ENCODE data around the gene MYO9A. TPM values are rescaled to one million over a fixed set of nuclear protein-coding genes. Genes with fewer than 3 reads are reported as not detected.

MYO9A gene
- total RNA-seq, 5 donors from 2014 or later (not counting 1 experiment from before 2014, with no cell fraction given), result 35.8 to 39.1 (median 38.2) TPM

- WGBS (ENCODE audit: insufficient coverage), result no CpG with 5 or more reads among the region's 4 CpGs
- DNase-seq (no peak), ATAC-seq (replicated peaks in 1 of 4) (no peak)
- H3K4me1 Mint-ChIP-seq, result no peaks in the 10 kb centered on the region
- Histone ChIP-seq H3K27me3 (replicated peaks in 1 of 2; ENCODE audit: control insufficient read depth in 2 of 2, extremely low read depth in 1 of 2, insufficient read depth in 2 of 2, low read length in 1 of 2) (no peaks in the 10 kb centered on the region), H3K36me3 (ENCODE audit: control insufficient read depth in 2 of 2, extremely low read depth in 1 of 2, insufficient read depth in 1 of 2, low read length in 1 of 2) (peaks cover 0 to 10% of the 10 kb centered on the region in 2 donors), H3K27ac (ENCODE audit: low read length) (no peak overlapping the region), H3K4me1 (ENCODE audit: control insufficient read depth in 1 of 2, extremely low read depth in 1 of 2, insufficient read depth in 2 of 2, low read length in 2 of 2) (no peaks in the 10 kb centered on the region), H3K9me3 (no peaks in the 10 kb centered on the region), H3K4me3 (ENCODE audit: control insufficient read depth in 1 of 2, extremely low read depth in 1 of 2, low read length in 1 of 2) (no peak overlapping the region)
- ChIA-PET POLR2A (no interaction called here), CTCF (no interaction called here)
- no peaks in the 10 kb centered on the region for H3K27me3 Mint-ChIP-seq
- no peak overlapping the region for H3K27ac Mint-ChIP-seq
- H3K9me3 Mint-ChIP-seq, result no peaks in the 10 kb centered on the region
- peaks cover 42% of the 10 kb centered on the region for H3K36me3 Mint-ChIP-seq
- H3K4me3 Mint-ChIP-seq, result no peak overlapping the region
Observed at GRCh38 chr15:71997691-71998090, 120.3 kb downstream of the MYO9A start.

GRCh38 chr15:71975816-71976150 is 142.2 kb downstream of the MYO9A start:
- ATAC-seq (replicated peaks in 1 of 4) (no peak), DNase-seq (no peak)
- Histone ChIP-seq H3K36me3 (ENCODE audit: control insufficient read depth in 2 of 2, extremely low read depth in 1 of 2, insufficient read depth in 1 of 2, low read length in 1 of 2) (peaks cover 3 to 7% of the 10 kb centered on the region in 2 donors), H3K4me3 (ENCODE audit: control insufficient read depth in 1 of 2, extremely low read depth in 1 of 2, low read length in 1 of 2) (no peak overlapping the region), H3K9me3 (no peaks in the 10 kb centered on the region), H3K4me1 (ENCODE audit: control insufficient read depth in 1 of 2, extremely low read depth in 1 of 2, insufficient read depth in 2 of 2, low read length in 2 of 2) (no peaks in the 10 kb centered on the region), H3K27me3 (replicated peaks in 1 of 2; ENCODE audit: control insufficient read depth in 2 of 2, extremely low read depth in 1 of 2, insufficient read depth in 2 of 2, low read length in 1 of 2) (no peaks in the 10 kb centered on the region), H3K27ac (ENCODE audit: low read length) (no peak overlapping the region)
- ChIA-PET CTCF (no interaction called here), POLR2A (no interaction called here)
- Mint-ChIP-seq H3K27me3 (no peaks in the 10 kb centered on the region), H3K4me1 (peaks cover 0 to 4% (median 0%) of the 10 kb centered on the region in 3 donors), H3K27ac (peak overlapping the region in 1 of 2 donors; percentile 16), H3K36me3 (peaks cover 44% of the 10 kb centered on the region), H3K9me3 (no peaks in the 10 kb centered on the region), H3K4me3 (no peak overlapping the region)
- 86% methylated on average over 1 of the region's 6 CpGs for WGBS (ENCODE audit: insufficient coverage)

GRCh38 chr15:71974211-71974610 is 143.7 kb downstream of the MYO9A start:
- Mint-ChIP-seq H3K4me1 (peaks cover 0 to 4% (median 0%) of the 10 kb centered on the region in 3 donors), H3K27ac (no peak overlapping the region), H3K27me3 (no peaks in the 10 kb centered on the region), H3K9me3 (no peaks in the 10 kb centered on the region), H3K4me3 (no peak overlapping the region), H3K36me3 (peaks cover 40% of the 10 kb centered on the region)
- Histone ChIP-seq H3K27me3 (replicated peaks in 1 of 2; ENCODE audit: control insufficient read depth in 2 of 2, extremely low read depth in 1 of 2, insufficient read depth in 2 of 2, low read length in 1 of 2) (no peaks in the 10 kb centered on the region), H3K36me3 (ENCODE audit: control insufficient read depth in 2 of 2, extremely low read depth in 1 of 2, insufficient read depth in 1 of 2, low read length in 1 of 2) (peaks cover 3 to 7% of the 10 kb centered on the region in 2 donors), H3K4me3 (ENCODE audit: control insufficient read depth in 1 of 2, extremely low read depth in 1 of 2, low read length in 1 of 2) (no peak overlapping the region), H3K9me3 (no peaks in the 10 kb centered on the region), H3K4me1 (ENCODE audit: control insufficient read depth in 1 of 2, extremely low read depth in 1 of 2, insufficient read depth in 2 of 2, low read length in 2 of 2) (no peaks in the 10 kb centered on the region), H3K27ac (ENCODE audit: low read length) (no peak overlapping the region)
- POLR2A ChIA-PET, result no interaction called here
- WGBS (ENCODE audit: insufficient coverage), result 100% methylated on average over 1 of the region's 3 CpGs
- DNase-seq, result no peak
- CTCF ChIA-PET, result no interaction called here
- ATAC-seq (replicated peaks in 1 of 4), result no peak

- ChIA-PET POLR2A (no interaction called here), CTCF (no interaction called here)
- ATAC-seq (replicated peaks in 1 of 4) (no peak), DNase-seq (no peak)
- Histone ChIP-seq H3K36me3 (ENCODE audit: control insufficient read depth in 2 of 2, extremely low read depth in 1 of 2, insufficient read depth in 1 of 2, low read length in 1 of 2) (peaks cover 3 to 7% of the 10 kb centered on the region in 2 donors), H3K4me1 (ENCODE audit: control insufficient read depth in 1 of 2, extremely low read depth in 1 of 2, insufficient read depth in 2 of 2, low read length in 2 of 2) (no peaks in the 10 kb centered on the region), H3K4me3 (ENCODE audit: control insufficient read depth in 1 of 2, extremely low read depth in 1 of 2, low read length in 1 of 2) (no peak overlapping the region), H3K27me3 (replicated peaks in 1 of 2; ENCODE audit: control insufficient read depth in 2 of 2, extremely low read depth in 1 of 2, insufficient read depth in 2 of 2, low read length in 1 of 2) (no peaks in the 10 kb centered on the region), H3K9me3 (no peaks in the 10 kb centered on the region), H3K27ac (ENCODE audit: low read length) (no peak overlapping the region)
- peaks cover 37% of the 10 kb centered on the region for H3K36me3 Mint-ChIP-seq
- H3K4me1 Mint-ChIP-seq, result peaks cover 0 to 4% (median 0%) of the 10 kb centered on the region in 3 donors
- no peak overlapping the region for H3K4me3 Mint-ChIP-seq
- WGBS (ENCODE audit: insufficient coverage), result 93% methylated on average over 3 of the region's 5 CpGs
- no peaks in the 10 kb centered on the region for H3K9me3 Mint-ChIP-seq
- H3K27me3 Mint-ChIP-seq, result no peaks in the 10 kb centered on the region
- no peak overlapping the region for H3K27ac Mint-ChIP-seq
Observed at GRCh38 chr15:71973366-71973765, 144.6 kb downstream of the MYO9A start.

- no CpG with 5 or more reads among the region's 2 CpGs for WGBS (ENCODE audit: insufficient coverage)
- Mint-ChIP-seq H3K36me3 (peaks cover 41% of the 10 kb centered on the region), H3K4me1 (peaks cover 0 to 4% (median 0%) of the 10 kb centered on the region in 3 donors), H3K27ac (no peak overlapping the region), H3K4me3 (no peak overlapping the region), H3K9me3 (no peaks in the 10 kb centered on the region), H3K27me3 (no peaks in the 10 kb centered on the region)
- Histone ChIP-seq H3K9me3 (no peaks in the 10 kb centered on the region), H3K27me3 (replicated peaks in 1 of 2; ENCODE audit: control insufficient read depth in 2 of 2, extremely low read depth in 1 of 2, insufficient read depth in 2 of 2, low read length in 1 of 2) (no peaks in the 10 kb centered on the region), H3K4me3 (ENCODE audit: control insufficient read depth in 1 of 2, extremely low read depth in 1 of 2, low read length in 1 of 2) (no peak overlapping the region), H3K4me1 (ENCODE audit: control insufficient read depth in 1 of 2, extremely low read depth in 1 of 2, insufficient read depth in 2 of 2, low read length in 2 of 2) (no peaks in the 10 kb centered on the region), H3K36me3 (ENCODE audit: control insufficient read depth in 2 of 2, extremely low read depth in 1 of 2, insufficient read depth in 1 of 2, low read length in 1 of 2) (peaks cover 0 to 7% of the 10 kb centered on the region in 2 donors), H3K27ac (ENCODE audit: low read length) (no peak overlapping the region)
- DNase-seq, result no peak
- ChIA-PET POLR2A (no interaction called here), CTCF (no interaction called here)
- no peak for ATAC-seq (replicated peaks in 1 of 4)
Observed at GRCh38 chr15:71971905-71972304, 146.0 kb downstream of the MYO9A start.

- no peak overlapping the region for H3K27ac Mint-ChIP-seq
- H3K36me3 Mint-ChIP-seq, result peaks cover 42% of the 10 kb centered on the region
- H3K27ac ChIP-seq (ENCODE audit: low read length), result no peak overlapping the region
- H3K4me3 Mint-ChIP-seq, result no peak overlapping the region
- no peaks in the 10 kb centered on the region for H3K9me3 ChIP-seq
- no peaks in the 10 kb centered on the region for H3K9me3 Mint-ChIP-seq
- CTCF ChIA-PET, result no interaction called here
- POLR2A ChIA-PET, result no interaction called here
- H3K4me1 ChIP-seq (ENCODE audit: control insufficient read depth in 1 of 2, extremely low read depth in 1 of 2, insufficient read depth in 2 of 2, low read length in 2 of 2), result no peaks in the 10 kb centered on the region
- peaks cover 0 to 4% (median 0%) of the 10 kb centered on the region in 3 donors for H3K4me1 Mint-ChIP-seq
- ATAC-seq (replicated peaks in 1 of 4), result no peak
- no peaks in the 10 kb centered on the region for H3K27me3 Mint-ChIP-seq
- H3K4me3 ChIP-seq (ENCODE audit: control insufficient read depth in 1 of 2, extremely low read depth in 1 of 2, low read length in 1 of 2), result no peak overlapping the region
- WGBS (ENCODE audit: insufficient coverage), result no CpG with 5 or more reads among the region's 1 CpG
- DNase-seq, result no peak
- H3K36me3 ChIP-seq (ENCODE audit: control insufficient read depth in 2 of 2, extremely low read depth in 1 of 2, insufficient read depth in 1 of 2, low read length in 1 of 2), result peaks cover 0 to 1% of the 10 kb centered on the region in 2 donors
- H3K27me3 ChIP-seq (replicated peaks in 1 of 2; ENCODE audit: control insufficient read depth in 2 of 2, extremely low read depth in 1 of 2, insufficient read depth in 2 of 2, low read length in 1 of 2), result no peaks in the 10 kb centered on the region
Observed at GRCh38 chr15:71970435-71970834, 147.5 kb downstream of the MYO9A start.

GRCh38 chr15:71962537-71962936 is 155.4 kb downstream of the MYO9A start:
- peaks cover 0 to 3% of the 10 kb centered on the region in 2 donors for H3K36me3 ChIP-seq (ENCODE audit: control insufficient read depth in 2 of 2, extremely low read depth in 1 of 2, insufficient read depth in 1 of 2, low read length in 1 of 2)
- H3K4me1 ChIP-seq (ENCODE audit: control insufficient read depth in 1 of 2, extremely low read depth in 1 of 2, insufficient read depth in 2 of 2, low read length in 2 of 2), result no peaks in the 10 kb centered on the region
- ChIA-PET POLR2A (no interaction called here), CTCF (no interaction called here)
- no peak overlapping the region for H3K4me3 ChIP-seq (ENCODE audit: control insufficient read depth in 1 of 2, extremely low read depth in 1 of 2, low read length in 1 of 2)
- H3K27ac ChIP-seq (ENCODE audit: low read length), result no peak overlapping the region
- no CpG with 5 or more reads among the region's 1 CpG for whole genome bisulfite sequencing (ENCODE audit: insufficient coverage)
- H3K9me3 ChIP-seq, result no peaks in the 10 kb centered on the region
- no peaks in the 10 kb centered on the region for H3K9me3 Mint-ChIP-seq
- ATAC-seq (replicated peaks in 1 of 4) (no peak), DNase-seq (no peak)
- H3K36me3 Mint-ChIP-seq, result peaks cover 49% of the 10 kb centered on the region
- H3K27ac Mint-ChIP-seq, result no peak overlapping the region
- H3K27me3 ChIP-seq (replicated peaks in 1 of 2; ENCODE audit: control insufficient read depth in 2 of 2, extremely low read depth in 1 of 2, insufficient read depth in 2 of 2, low read length in 1 of 2), result no peaks in the 10 kb centered on the region
- H3K27me3 Mint-ChIP-seq, result no peaks in the 10 kb centered on the region
- H3K4me3 Mint-ChIP-seq, result no peak overlapping the region
- H3K4me1 Mint-ChIP-seq, result no peaks in the 10 kb centered on the region
